Measurements from ENCODE around the gene VWC2L.

- no peak for TF ChIP-seq POLR2A (IDR thresholded peaks at IDR 0.05; ENCODE audit: low read depth, low read length)
- no peak for TF ChIP-seq CTCF (conservative IDR thresholded peaks at IDR 0.05; ENCODE audit: low read depth, low read length)
- TF ChIP-seq RCOR1 (IDR thresholded peaks at IDR 0.05; ENCODE audit: insufficient replicate concordance, low read length), result no peak
- no peak for TF ChIP-seq ELK1 (IDR thresholded peaks at IDR 0.05; ENCODE audit: borderline replicate concordance, low read depth, low read length)
- no peak for TF ChIP-seq FOS (IDR thresholded peaks at IDR 0.05; ENCODE audit: low read depth, low read length)
- no peak for TF ChIP-seq CEBPB (IDR thresholded peaks at IDR 0.05; ENCODE audit: low read depth, low read length)
- no peak for TF ChIP-seq MXI1 (IDR thresholded peaks at IDR 0.05; ENCODE audit: borderline replicate concordance, low read depth, low read length)
- TF ChIP-seq MAFK (IDR thresholded peaks at IDR 0.05; ENCODE audit: low read depth, low read length), result no peak
- TF ChIP-seq SMC3 (IDR thresholded peaks at IDR 0.05; ENCODE audit: low read depth, low read length), result no peak
- TF ChIP-seq USF2 (IDR thresholded peaks at IDR 0.05; ENCODE audit: low read depth, low read length), result no peak
- TF ChIP-seq MAZ (IDR thresholded peaks at IDR 0.05; ENCODE audit: borderline replicate concordance, low read depth, low read length), result no peak
- TF ChIP-seq RFX5 (IDR thresholded peaks at IDR 0.05; ENCODE audit: low read depth, low read length), result no peak
- TF ChIP-seq BHLHE40 (IDR thresholded peaks at IDR 0.05; ENCODE audit: low read depth, low read length), result no peak
These were observed 147.5 kb downstream of the VWC2L start for GRCh38 chr2:214558341-214558740.

All from IMR-90 (cell line).